K562 (cell line): ENCODE measurements around the gene RAI1. TPM values are rescaled to one million over a fixed set of nuclear protein-coding genes. Genes with fewer than 3 reads are reported as not detected.

Experiments used
- CREBBP ChIP-seq: IDR thresholded peaks from one replicate; pipeline ENCODE4 v1.6.1; 2012; ENCODE audit warnings: low read depth, mild to moderate bottlenecking, control low read depth, inconsistent platforms, low read length
- ETS2 ChIP-seq: IDR thresholded peaks from 2 replicates; pipeline ENCODE4 v1.6.1; 2016; ENCODE audit warnings: borderline replicate concordance, missing genetic modification characterization, mild to moderate bottlenecking, moderate library complexity, missing compliant biosample characterization; ENCODE audit not compliant: poor library complexity, severe bottlenecking
- HDAC2 ChIP-seq: fragments of 450-650 bp; IDR thresholded peaks from 2 replicates; pipeline ENCODE4 v1.6.1; 2016; ENCODE audit warnings: mild to moderate bottlenecking
- HMGN3 ChIP-seq: IDR thresholded peaks from 2 replicates; pipeline ENCODE4 v1.6.1; 2011; ENCODE audit warnings: borderline replicate concordance, low read depth, mild to moderate bottlenecking, mixed read lengths, low read length; ENCODE audit not compliant: insufficient read length; ENCODE audit errors: extremely low read depth
- HNRNPL ChIP-seq: fragments of 200-400 bp; formaldehyde crosslinking; IDR thresholded peaks from 2 replicates; pipeline ENCODE4 v1.6.1; 2017; ENCODE audit warnings: low read depth, mild to moderate bottlenecking, low read length
- MAFF ChIP-seq: IDR thresholded peaks from 2 replicates; pipeline ENCODE4 v1.6.1; 2012; ENCODE audit warnings: low read length, improper control_type of control experiment
- NBN ChIP-seq: fragments of 450-650 bp; IDR thresholded peaks from 2 replicates; pipeline ENCODE4 v1.6.1; 2016; ENCODE audit warnings: low read depth, mild to moderate bottlenecking
- PCBP2 ChIP-seq: fragments of 200-400 bp; formaldehyde crosslinking; IDR thresholded peaks from 2 replicates; pipeline ENCODE4 v1.6.1; 2018; ENCODE audit warnings: low read length, low read depth, mild to moderate bottlenecking, moderate library complexity; ENCODE audit not compliant: poor library complexity, severe bottlenecking
- RNF2 ChIP-seq: sonication (generic); IDR thresholded peaks from 2 replicates; pipeline ENCODE4 v1.6.1; 2016
- ZBTB9 ChIP-seq: fragments of 450-650 bp; formaldehyde crosslinking; IDR thresholded peaks from 2 replicates; pipeline ENCODE4 v1.4.0; 2020; ENCODE audit warnings: mild to moderate bottlenecking, moderate library complexity
- ZC3H4 ChIP-seq: sonication (generic); formaldehyde crosslinking; IDR thresholded peaks from 2 replicates; pipeline ENCODE4 v1.9.0; 2021; ENCODE audit warnings: missing genetic modification reagents, borderline replicate concordance
- ZC3H8 ChIP-seq: fragments of 450-650 bp; IDR thresholded peaks from 2 replicates; pipeline ENCODE4 v1.6.1; 2017
- ZNF197 ChIP-seq: fragments of 200-800 bp; sonication (Bioruptor generic); IDR thresholded peaks from 2 replicates; pipeline ENCODE4 v1.6.1; 2016; ENCODE audit warnings: low read depth, missing genetic modification characterization, missing compliant biosample characterization
- ZNF311 ChIP-seq: fragments of 250-450 bp; sonication (Bioruptor Pico); IDR thresholded peaks from 2 replicates; pipeline ENCODE4 v1.4.0; 2020; ENCODE audit warnings: mild to moderate bottlenecking, moderate library complexity
- ZNF507 ChIP-seq: conservative IDR thresholded peaks from 2 replicates; pipeline ENCODE4 v1.6.1; 2017; ENCODE audit warnings: missing genetic modification characterization, missing compliant biosample characterization
- ZNF592 ChIP-seq: fragments of 450-650 bp; IDR thresholded peaks from 2 replicates; pipeline ENCODE4 v1.6.1; 2017; ENCODE audit warnings: antibody characterized with exemption, mild to moderate bottlenecking
- ZNF609 ChIP-seq: sonication (generic); formaldehyde crosslinking; IDR thresholded peaks from 2 replicates; pipeline ENCODE4 v1.8.1; 2023; ENCODE audit warnings: missing genetic modification reagents, mild to moderate bottlenecking, borderline replicate concordance
- polyA plus RNA-seq, 8 experiments: library from polyadenylated mRNA; depleted of rRNA in 4 of 8; stranded (reverse) in 5 of 8; unstranded in 3 of 8; fragments of >200 nt; fragmentation: Nextera tagmentation in 2 of 8; fragmentation: Illumina TruSeq in 1 of 8; extraction: Ambion mirVana in 2 of 8; extraction: Trizol in 1 of 8; gene quantifications; 2 replicates each; pipeline versions ENCODE4 v1.2.1 to v1.2.3, GENCODE V29; 2011 to 2014; ENCODE audit warnings: inconsistent platforms in 1 of 8, missing spikeins in 1 of 8
- total RNA-seq, 7 experiments: library from RNA; depleted of rRNA in 6 of 7; stranded (reverse); fragments of >200 nt in 6 of 7; fragmentation: Illumina TruSeq in 2 of 7; extraction: Trizol in 2 of 7; gene quantifications; 2 replicates each; pipeline versions ENCODE4 v1.2.1 to v1.2.3, GENCODE V29; 2011 to 2021; ENCODE audit warnings: low replicate concordance in 1 of 7

The RAI1 gene
- total and polyA plus RNA-seq, 9 of the 15 experiments (the other 6 are each of a cell fraction or from before 2014, with no cell fraction given): 0.68 to 19.9 (median 5.5) TPM

- no peak for TF ChIP-seq ZNF609
- TF ChIP-seq MAFF: no peak
- TF ChIP-seq ZBTB9: peak; percentile 93
- TF ChIP-seq CREBBP: no peak
- TF ChIP-seq HDAC2: no peak
- 0 out of 2 replicates have a peak, but pooled peaks have one; percentile 31 for TF ChIP-seq ZNF197 (CRISPR knock-in tag)
- TF ChIP-seq HMGN3: peak; percentile 70
- TF ChIP-seq ZNF592: peak; percentile 77
- TF ChIP-seq ZNF311 (CRISPR knock-in tag): no peak
- TF ChIP-seq PCBP2: no peak
- TF ChIP-seq RNF2: peak; percentile 16
- TF ChIP-seq NBN: no peak
- TF ChIP-seq ZNF507 (tag): no peak
- TF ChIP-seq ETS2 (tag): no peak
- peak; percentile 91; the same call in 1 of the 2 replicates for TF ChIP-seq ZC3H4
- TF ChIP-seq HNRNPL: peak; percentile 79
- TF ChIP-seq ZC3H8: no peak
These were observed 158.8 kb downstream of the RAI1 start (continued) for GRCh38 chr17:17839791-17840707.
